Measurements from ENCODE around the gene TBATA. TPM values are rescaled to one million over a fixed set of nuclear protein-coding genes. Genes with fewer than 3 reads are reported as not detected.

The TBATA gene
- total and polyA plus RNA-seq, 2 of the 8 experiments (the other 6 are each of a cell fraction or from before 2014, with no cell fraction given) = not detected

GRCh38 chr10:70728328-70728727, 56.8 kb downstream of the TBATA start (continued):
- TF ChIP-seq SRF (IDR thresholded peaks at IDR 0.05; ENCODE audit: low read depth, low read length) = no peak
- no peak for TF ChIP-seq E2F6 (IDR thresholded peaks at IDR 0.05)
- no peak for TF ChIP-seq CTBP2 (IDR thresholded peaks at IDR 0.05; ENCODE audit: borderline replicate concordance, insufficient read depth, insufficient read length, low read length)

Data from H1 (cell line).